Stimulated activated CD8-positive, alpha-beta memory T cell treated with anti-CD3 and anti-CD28 coated beads, Interleukin-12 subunit alpha, Interleukin-12 subunit beta, amount 100 ng/mL, for 1 hour (primary cell): ENCODE measurements around the gene HBP1.
"Not testable (repeated sequence)": the region's sequence is repeated elsewhere in the genome, so short reads cannot be mapped to it uniquely, and the experiment has no call there.

Experiments
- DNase-seq: peaks from one replicate; pipeline ENCODE4 v3.0.0-alpha.2; 2020; ENCODE audit warnings: low read depth

Gene HBP1

DNA sequence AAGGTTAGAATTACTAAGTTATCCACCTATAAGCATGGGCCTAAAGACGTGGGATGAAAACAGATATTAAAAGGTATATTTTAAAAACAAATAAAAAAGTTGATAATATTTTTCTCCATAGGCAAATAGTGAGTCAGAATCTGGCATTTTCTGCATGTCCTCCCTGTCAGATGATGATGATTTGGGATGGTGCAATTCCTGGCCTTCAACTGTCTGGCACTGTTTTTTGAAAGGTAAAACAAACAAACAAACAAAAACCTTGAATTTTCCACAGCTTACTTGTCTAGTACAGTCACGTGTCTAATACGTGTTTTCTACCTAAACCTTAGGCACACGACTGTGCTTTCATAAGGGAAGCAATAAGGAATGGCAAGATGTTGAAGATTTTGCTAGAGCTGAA is 17.4 kb downstream of the HBP1 start:
- no peak for DNase-seq

DNA sequence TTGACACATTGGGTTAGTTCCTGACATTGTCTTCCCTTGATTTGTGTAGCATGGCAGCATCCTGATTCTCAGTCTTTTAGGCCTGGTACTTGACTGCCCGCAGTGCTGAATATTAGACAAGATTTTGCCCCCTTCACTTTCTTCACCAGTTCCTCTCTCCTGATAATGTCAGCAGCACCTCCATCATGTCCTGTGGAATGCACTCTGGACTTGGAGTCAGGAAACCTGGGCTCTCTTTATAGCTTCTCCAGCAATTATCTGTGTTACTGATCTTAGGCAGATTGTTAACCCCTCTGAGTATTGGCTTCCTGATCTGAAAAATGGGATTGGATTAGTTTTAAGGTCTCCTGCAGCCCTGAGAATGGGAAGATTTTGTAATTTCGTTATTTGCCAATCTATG is 19.0 kb downstream of the HBP1 start:
- DNase-seq: no peak

DNA sequence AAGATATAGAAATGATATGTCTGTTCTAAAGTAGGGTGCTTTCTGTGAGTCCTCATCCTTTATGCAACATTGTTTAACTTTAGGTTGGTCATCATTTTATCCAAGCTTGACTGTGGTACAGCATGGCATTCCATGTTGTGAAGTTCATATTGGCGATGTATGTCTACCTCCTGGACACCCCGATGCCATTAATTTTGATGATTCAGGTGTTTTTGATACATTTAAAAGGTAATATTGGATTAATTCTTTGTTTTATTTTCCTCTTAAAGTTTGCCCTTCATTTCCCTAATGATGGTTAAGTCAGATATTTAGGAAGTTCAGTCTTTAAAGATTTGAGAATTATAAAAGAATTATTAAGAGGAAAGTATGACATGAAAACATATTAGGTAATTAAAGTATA is 21.3 kb downstream of the HBP1 start:
- DNase-seq: no peak

DNA sequence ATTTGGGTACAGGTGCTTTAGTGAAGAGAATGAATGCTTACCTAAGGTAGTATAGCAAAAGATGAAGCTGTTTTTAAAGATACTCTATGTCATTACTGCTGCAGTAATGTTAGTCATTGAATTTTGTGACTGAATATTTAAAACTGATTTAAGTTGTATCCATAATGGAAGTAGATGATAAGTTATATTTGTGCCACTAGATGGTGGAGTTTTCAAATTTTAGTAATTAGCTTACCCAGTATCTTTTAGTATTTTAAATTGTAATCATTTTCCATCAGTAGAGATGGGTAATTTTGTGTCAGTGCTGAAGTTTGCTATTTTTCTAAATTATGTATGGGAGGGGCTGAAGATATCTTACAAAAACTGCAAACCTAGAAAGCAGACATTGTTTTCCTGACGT is 25.2 kb downstream of the HBP1 start:
- DNase-seq: no peak

DNA sequence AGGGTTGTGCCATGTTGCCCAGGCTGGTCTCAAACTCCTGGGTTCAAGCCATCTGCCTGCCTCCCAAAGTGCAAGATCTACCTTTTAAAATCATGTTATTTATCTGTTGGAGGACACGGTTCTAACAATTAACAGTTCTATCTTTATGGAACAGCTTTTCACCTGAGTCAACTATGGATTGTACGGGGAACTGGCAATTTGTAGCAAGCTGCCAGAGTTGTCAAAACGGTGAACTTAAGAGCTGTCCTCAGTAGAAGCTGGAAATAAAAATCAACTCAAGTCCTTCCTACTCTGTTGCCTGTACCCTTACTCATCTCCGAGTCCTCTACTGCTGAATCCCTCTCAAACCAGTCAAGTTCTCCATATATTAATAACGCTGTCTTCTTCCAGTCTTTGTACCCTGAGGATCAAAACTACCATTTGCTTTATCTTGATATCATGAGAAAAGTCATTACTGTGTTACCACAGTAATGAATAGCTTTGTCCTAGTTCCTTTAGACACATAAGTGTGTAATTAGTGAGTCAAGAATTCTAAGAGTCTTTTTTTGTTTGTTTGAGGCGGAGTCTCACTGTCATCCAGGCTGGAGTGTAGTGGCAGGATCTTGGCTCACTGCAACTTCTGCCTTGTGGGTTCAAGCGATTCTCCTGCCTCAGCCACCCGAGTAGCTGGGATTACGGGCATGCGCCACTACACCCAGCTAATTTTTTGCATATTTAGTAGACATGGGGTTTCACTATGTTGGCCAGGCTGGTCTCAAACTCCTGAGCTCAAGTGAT is 28.2 kb downstream of the HBP1 start:
- DNase-seq: no peak

DNA sequence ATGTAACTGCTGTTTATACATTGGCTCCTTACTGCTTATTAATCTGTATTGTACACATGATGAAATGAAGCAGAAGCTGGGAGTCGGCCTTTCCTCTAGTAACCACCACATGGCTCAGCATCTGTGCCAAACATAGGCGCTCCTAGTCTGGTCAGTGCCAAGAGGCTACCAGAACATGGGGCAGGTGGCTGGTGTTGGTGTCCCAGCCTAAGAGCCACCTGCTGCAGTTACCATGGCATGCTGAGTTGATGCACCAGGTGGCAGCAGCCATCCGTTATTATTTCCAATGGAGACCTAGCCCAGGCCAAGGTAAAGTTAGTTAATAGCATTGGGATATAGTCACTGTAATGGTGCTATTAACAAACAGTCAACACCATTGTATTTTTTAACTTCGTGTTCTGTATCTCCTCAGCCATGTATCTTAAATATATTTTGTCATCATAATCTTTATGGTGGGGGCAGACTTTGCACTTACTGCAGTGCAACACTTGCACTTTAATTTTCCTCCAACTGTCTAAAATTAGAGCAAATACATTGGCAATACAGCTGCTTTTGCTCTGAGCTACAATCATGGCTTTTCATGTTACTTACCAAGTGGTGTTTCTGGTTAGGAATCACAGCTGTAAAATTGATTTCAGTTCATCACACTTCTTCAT is 33.1 kb downstream of the HBP1 start:
- no peak for DNase-seq

DNA sequence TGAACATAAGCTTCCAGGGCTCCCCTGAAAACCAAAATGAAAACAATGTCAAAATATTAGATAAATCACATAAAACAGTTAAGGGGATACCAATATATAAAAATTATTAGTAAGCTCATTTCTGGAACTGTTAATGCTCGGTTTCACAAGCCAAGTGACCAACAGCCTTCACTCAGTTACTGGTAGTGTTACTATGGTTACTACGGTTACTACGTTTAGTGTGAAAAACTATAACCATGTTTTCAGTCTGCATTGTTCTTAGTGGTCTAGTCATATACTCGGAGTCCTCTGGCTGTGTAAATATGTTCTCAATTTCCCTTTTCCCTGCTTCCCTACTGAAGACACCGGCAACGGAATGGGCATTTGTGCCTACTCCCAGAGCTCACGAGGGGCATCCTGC is 34.8 kb downstream of the HBP1 start:
- no peak for DNase-seq

DNA sequence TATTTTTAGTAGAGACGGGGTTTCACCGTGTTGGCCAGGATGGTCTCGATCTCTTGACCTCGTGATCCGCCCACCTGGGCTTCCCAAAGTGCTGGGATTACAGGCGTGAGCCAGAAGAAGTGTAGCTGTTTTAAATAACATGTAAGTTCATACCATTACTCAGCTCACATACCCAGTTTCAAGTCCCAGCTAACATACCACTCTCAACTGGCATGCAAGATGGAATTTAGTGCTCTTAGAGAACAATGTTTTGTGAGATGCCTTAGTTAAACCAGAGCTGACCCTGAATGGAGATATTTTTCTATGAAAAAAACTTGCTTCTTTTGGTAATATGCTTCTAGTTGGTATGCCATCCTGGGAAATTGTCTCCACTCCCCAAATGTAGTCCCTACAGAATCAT is 37.3 kb downstream of the HBP1 start:
- no peak for DNase-seq

DNA sequence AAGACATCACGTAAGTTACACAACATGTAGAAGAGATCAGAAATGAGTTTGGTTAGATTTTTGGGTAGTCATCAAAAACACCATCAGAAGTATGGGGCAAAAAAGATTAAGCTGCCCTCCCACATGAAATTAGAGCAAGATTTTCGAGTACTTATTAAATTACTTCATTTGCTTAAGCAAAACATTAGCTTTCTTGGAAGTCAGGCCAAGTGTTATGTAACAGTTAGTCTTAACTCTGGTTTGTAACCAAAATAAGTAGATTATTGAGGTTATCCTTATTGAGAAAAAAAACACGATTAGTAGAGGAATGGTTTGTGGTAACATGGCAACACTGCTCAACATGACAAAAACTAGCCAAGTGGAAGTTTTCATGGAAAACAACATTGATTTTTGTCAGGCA is 37.9 kb downstream of the HBP1 start:
- no peak for DNase-seq

DNA sequence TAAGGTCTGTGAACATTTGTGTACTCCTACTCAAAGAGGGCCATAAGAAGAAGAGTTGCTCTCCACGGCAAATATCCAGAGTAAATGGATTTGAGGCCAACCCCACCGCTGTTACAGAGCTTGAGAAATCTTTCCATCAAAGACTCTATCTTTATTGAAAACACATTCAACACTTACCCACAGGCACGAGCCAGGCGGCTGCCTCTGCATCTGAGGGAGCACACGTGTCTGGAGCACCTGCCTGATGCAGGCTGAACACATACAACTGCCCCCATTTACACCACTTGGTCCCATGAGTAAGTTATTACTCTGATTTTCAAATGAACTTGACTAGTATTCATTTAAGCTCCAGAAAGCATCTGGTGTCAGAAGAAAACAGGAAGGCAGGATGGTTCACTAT is 38.7 kb downstream of the HBP1 start:
- no peak for DNase-seq

DNA sequence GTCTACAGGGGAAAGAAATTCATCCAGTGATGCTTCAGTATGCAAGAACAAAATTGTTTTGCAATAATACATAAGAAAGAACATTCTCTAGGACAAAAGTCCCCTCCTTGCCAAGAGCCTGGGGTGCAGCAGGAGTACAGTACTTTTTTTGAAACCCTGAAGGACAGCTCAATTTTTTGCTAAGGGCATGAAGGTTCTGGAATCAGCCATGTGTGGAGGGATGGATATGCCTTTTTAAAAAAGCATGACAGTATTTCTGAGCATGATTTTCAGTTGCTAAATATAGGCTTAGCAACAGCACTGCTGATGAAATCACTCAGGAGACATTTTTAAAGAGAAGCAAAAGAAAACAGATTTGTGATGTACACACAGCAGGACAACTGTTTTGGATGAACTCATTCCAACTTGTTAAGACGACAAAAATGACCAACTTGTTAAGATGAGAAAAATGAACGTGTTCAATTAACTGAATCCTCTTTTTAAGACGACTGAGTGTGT is 39.3 kb downstream of the HBP1 start:
- no peak for DNase-seq

DNA sequence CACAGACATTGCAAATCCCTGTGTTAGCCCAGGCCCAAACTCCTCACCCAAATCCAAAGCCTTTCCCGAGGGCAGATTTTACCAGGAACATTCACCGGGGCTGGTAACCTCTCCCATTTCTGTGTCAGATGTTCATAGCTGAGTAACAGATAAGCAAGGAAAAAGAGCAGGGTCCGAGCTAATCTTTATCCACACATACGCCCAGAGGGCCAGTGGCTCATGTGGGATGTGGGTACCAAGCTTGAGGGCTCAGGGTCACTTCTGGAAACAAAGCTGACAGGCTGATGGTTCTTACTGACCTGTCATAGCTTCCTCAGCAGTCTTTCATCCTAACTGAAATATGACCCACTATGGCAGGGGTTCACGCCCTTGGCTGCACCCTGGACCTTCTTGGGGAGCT is 39.8 kb downstream of the HBP1 start:
- DNase-seq: no peak

DNA sequence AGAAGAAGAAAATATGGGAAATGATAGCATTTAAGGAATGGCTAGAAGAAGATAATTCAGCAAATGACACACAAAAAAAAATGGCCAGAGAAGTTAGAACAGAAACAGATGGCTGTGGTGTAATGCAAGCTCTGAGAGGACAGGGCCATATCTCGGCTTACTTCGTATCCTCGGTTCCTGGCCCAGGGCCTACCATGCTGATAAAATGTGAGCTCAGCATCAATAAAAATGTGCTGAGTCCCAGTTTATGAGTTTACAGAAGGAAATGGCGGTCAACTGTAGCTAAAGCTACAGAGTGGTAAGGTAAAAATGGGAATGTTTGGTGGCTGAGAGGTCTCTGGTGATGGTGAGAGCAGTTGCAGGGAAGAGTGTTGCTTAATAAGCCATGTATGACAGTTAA is 40.8 kb downstream of the HBP1 start:
- no peak for DNase-seq

DNA sequence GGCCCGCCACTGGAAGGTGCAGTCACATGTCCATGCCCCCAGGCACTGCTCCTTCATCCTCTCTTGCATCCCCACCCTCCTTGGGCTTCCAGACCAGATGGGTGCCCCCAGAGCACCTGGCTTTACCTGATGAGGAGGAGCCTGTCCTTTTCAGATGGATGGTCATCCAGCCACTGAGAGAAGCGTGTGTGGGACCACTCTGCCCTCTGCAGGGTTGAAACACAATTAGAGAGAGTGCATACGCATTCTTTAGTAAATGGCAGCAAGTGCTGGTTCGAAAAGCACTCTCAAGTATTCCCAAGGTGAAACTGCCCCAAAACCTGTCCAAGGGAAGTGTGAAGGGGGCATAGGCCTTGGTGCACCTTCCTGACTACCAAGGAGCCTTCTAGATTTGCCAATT is 41.6 kb downstream of the HBP1 start:
- DNase-seq: no peak

DNA sequence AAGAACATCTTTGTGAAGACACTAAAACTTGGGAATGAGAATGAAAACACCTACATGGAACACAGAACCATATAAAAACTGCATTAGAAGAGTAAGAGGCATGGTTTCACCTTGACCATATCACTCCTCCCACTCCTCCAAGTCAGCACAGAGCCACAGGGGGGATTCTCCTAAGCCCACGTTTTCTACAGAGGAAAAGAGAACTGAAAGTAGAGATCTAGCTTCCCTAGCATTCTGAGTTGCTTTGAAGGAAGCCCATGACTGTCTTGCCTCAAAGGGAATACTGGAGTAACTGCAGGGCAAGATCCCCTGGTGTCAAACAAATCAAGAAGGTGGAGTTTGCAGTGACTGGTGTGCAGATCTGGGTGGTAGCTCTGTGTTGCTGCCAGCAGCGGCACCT is 43.9 kb downstream of the HBP1 start:
- DNase-seq: no peak

DNA sequence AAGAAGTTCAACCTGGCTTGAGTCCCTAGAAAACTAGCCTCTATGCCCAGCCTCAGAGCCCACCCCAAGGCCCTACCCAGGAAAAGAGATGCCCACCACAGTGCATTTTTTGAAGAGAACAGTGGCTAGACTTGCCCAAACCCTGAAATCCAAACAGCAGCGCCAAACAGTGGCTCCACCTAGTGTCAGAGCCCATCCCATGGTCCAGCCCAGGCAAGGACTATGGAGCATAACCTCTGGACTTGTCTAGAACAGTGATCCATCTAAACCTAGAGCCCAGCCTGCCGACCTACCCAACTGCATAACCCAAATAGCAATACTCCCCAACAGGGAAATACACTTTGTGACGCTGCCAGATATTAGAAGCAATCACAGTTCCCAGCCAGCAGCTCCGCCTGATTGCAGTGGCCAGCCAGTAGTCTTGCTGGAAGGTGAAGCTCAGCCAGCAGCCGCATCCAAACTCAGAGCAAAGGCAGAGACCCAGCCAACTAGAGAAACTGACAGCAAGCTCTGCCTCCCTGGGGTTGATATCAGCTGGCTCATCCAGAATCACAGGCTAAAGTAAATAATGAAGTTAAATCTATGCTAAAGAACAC is 44.5 kb downstream of the HBP1 start:
- no peak for DNase-seq

DNA sequence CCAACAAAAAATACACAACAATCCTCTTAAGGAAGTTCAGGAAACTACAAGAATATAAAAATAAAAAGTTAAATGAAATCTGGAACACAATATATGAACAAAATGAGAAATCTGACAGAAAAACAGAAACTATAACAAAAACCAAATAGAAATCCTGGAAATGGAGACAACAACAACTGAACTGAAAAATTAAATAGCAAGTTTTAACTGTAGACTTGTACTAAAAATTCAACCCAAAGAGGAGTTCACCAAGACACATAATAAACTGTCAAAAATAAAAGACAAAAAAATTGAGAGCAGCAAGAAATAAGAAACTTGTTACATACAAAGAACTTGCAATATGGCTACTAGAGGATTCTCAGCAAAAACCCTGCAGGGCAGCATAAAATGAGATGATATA is 45.1 kb downstream of the HBP1 start:
- no peak for DNase-seq

DNA sequence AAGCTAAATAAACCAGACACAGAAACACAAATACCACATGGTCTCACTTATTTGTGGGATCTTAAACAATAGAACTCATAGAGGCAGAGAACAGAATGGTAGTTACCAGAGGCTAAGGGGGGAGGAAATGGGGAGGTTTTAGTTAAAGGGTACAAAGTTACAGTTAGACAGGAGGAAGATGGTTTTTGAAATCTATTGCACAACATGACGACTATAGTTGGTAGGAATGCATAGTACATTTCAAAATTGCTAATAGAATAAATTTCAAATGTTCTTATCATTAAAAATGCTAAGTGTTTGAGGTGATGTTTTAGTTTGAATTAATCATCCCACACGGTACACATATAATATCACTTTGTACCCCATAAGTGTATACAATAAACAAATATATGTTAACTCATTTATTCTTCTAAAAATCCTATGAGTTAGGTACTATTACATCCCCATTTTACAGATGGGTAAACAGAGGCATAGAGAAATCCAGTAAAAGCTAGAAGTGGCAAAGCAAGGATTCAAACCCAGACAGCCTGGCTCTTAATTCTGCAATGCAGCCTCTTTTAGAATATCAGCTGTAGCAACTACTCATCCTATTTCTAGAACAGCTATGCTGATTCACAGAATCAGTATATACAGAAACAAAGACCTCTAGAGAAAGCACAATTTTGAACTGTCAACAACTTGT is 50.9 kb downstream of the HBP1 start:
- no peak for DNase-seq

DNA sequence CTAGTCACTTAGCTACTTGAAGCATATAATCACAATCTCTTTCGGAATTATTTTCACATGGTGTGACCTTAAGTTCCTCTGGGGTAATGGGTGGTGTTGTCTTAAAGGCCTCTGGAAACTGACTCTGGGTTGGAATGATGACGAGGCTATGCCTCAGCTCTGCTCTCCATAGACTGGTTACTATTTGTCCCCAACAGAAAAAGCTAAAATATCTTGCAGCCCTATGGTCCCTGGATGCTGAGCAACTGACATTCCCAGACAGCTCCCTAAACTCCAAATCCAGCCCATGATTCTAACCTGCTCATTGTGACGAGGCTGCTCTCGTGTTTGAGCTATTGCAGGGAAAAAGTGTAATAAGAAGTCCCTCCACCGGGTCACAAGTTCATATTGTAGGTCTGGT is 51.6 kb downstream of the HBP1 start:
- no peak for DNase-seq

DNA sequence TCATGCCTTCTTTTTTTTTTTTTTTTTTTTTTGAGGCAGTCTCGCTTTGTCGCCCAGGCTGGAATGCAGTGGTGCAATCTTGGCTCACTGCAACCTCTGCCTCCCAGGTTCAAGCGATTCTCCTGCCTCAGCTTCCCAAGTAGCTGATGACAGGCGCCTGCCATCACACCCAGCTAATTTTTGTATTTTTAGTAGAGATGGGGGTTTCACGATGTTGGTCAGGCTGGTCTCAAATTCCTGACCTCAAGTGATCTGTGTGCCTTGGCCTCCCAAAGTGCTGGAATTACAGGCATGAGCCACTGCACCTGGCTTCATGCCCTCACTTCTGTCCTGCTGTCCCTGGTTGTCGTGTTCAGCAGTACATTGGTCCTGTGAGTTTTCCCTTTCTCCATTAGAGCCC is 52.0 kb downstream of the HBP1 start:
- not testable (repeated sequence) for DNase-seq

DNA sequence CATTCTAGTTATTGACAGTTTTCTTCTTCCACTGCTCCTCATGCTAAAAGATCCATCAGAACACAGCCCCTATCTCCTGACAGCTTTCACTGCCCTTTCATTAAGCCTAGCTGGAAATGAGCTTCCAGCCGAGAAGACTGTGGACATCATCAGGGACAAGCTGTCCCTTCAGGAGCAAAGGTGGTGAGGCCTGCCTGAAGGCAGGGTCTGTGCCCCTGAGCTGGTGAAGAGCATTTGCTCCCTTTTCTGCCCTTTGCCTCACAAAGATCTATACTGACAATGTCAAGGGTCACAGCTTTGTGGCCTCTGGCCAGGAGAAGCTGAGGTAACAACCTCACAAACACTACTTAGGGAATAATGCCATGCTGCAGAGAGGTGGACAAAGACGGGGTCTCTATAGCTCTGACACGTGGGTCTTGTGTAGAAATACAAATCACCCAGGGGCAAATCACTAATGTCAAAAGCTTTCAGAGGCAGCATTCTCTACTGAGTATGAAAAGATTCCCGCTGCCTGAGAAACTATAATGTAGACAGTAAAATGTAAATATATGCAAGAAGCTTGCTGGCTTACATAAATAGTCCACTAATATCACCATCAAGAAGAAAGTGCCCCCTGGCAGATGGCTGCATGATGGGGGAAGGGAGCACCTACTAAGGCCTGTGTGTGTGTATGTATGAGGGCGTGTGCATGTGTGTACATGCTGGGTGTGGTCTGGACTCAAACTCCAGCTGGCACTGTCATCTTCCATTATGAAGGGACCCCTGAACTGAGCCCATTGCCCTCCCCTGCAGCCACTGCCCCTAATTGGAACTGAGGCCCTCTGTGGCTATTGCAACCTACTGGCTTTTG is 55.8 kb downstream of the HBP1 start:
- DNase-seq: no peak

DNA sequence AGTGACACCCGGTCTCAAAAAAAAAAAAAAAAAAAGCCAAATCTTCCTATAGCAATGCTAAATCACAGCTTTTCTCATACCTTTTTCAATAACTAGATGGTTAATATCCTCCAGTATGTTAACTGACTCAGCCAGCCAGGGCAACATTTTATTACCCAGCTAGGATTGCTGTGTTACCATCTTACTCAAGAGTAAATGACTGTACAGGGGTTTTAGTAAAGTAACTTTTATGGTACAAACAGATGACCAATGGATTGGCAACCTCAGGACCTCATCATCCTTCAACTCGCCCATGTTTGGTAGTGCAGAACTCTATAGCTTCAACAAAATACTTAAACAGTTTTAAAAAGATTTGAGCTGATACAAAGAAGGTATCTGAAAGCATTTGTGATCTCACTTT is 59.5 kb downstream of the HBP1 start:
- DNase-seq: no peak
